Keratinocyte (primary cell): ENCODE data around the gene SARS1. TPM values are rescaled to one million over a fixed set of nuclear protein-coding genes. Genes with fewer than 3 reads are reported as not detected.

ENCODE experiments used
- DNase-seq: peaks from one replicate; pipeline ENCODE4 v3.0.0-alpha.2; 2011; ENCODE audit warnings: low read depth, missing footprints, low spot score
- FAIRE-seq: peaks from 2 replicates; lab custom pipeline; 2011; peaks lifted over from hg19 to GRCh38; lab: Jason Lieb, UNC
- H2AFZ ChIP-seq: 2 replicates; pipeline ENCODE4 v1.6.0; 2012; ENCODE audit warnings: low read length, control low read depth, inconsistent platforms; ENCODE audit not compliant: control insufficient read depth
- H3K27ac ChIP-seq: 2 replicates; pipeline ENCODE4 v1.5.1; 2011; ENCODE audit warnings: low read length; ENCODE audit not compliant: control insufficient read depth, insufficient read depth
- H3K27me3 ChIP-seq: 3 replicates; pipeline ENCODE4 v1.6.0; 2011; ENCODE audit warnings: low read length; ENCODE audit not compliant: control insufficient read depth, insufficient read depth; ENCODE audit errors: extremely low read depth
- H3K36me3 ChIP-seq, 2 experiments: 2 replicates in 1 of 2; 3 replicates in 1 of 2; pipeline ENCODE4 v1.5.1; 2011; ENCODE audit warnings: low read length in 2 of 2, mild to moderate bottlenecking in 1 of 2; ENCODE audit not compliant: control insufficient read depth in 2 of 2, insufficient read depth in 2 of 2; ENCODE audit errors: extremely low read depth in 1 of 2
- H3K4me1 ChIP-seq: 3 replicates; pipeline ENCODE4 v1.5.1; 2011; ENCODE audit warnings: low read length; ENCODE audit not compliant: control insufficient read depth, insufficient read depth; ENCODE audit errors: extremely low read depth
- H3K4me2 ChIP-seq: 3 replicates; pipeline ENCODE4 v1.6.0; 2011; ENCODE audit warnings: low read depth, low read length; ENCODE audit not compliant: control insufficient read depth, insufficient read depth; ENCODE audit errors: extremely low read depth
- H3K4me3 ChIP-seq, 3 experiments: fragments of 200-600 bp in 1 of 3; sonication (generic) in 1 of 3; 2 replicates in 2 of 3; 3 replicates in 1 of 3; pipeline ENCODE4 v1.5.1; 2011 to 2016; ENCODE audit warnings: low read length in 3 of 3, mild to moderate bottlenecking in 3 of 3, control low read depth in 2 of 3, inconsistent platforms in 1 of 3, low read depth in 1 of 3, mixed read lengths in 1 of 3, mixed run types in 1 of 3, moderate library complexity in 1 of 3; ENCODE audit not compliant: control insufficient read depth in 2 of 3, insufficient read depth in 2 of 3; ENCODE audit errors: extremely low read depth in 1 of 3
- H3K79me2 ChIP-seq: 2 replicates; pipeline ENCODE4 v1.6.0; 2012; ENCODE audit warnings: low read length; ENCODE audit not compliant: control insufficient read depth, insufficient read depth
- H3K9ac ChIP-seq: 3 replicates; pipeline ENCODE4 v1.6.0; 2011; ENCODE audit warnings: low read length; ENCODE audit not compliant: control insufficient read depth, insufficient read depth; ENCODE audit errors: extremely low read depth
- H3K9me1 ChIP-seq: 3 replicates; pipeline ENCODE4 v1.6.0; 2011; ENCODE audit warnings: low read length; ENCODE audit not compliant: control insufficient read depth, insufficient read depth; ENCODE audit errors: extremely low read depth
- H3K9me3 ChIP-seq: 2 replicates; pipeline ENCODE4 v1.5.1; 2012; ENCODE audit warnings: low read depth, low read length; ENCODE audit not compliant: control insufficient read depth
- H4K20me1 ChIP-seq: 3 replicates; pipeline ENCODE4 v1.6.0; 2011; ENCODE audit warnings: low read length; ENCODE audit not compliant: control insufficient read depth, insufficient read depth; ENCODE audit errors: extremely low read depth
- CTCF ChIP-seq, 3 experiments: IDR thresholded peaks in 1 of 3; conservative IDR thresholded peaks in 1 of 3; optimal IDR thresholded peaks in 1 of 3; 2 replicates in 2 of 3; 3 replicates in 1 of 3; pipeline versions ENCODE3 to v1.5.1; 2011; ENCODE audit warnings: low read length in 3 of 3, mild to moderate bottlenecking in 3 of 3, moderate library complexity in 2 of 3, control low read depth in 1 of 3, inconsistent platforms in 1 of 3; ENCODE audit not compliant: insufficient read depth in 2 of 3; ENCODE audit errors: extremely low read depth in 1 of 3
- EZH2 ChIP-seq: IDR thresholded peaks from one replicate; pipeline ENCODE4 v1.6.1; 2012; ENCODE audit warnings: inconsistent platforms, mild to moderate bottlenecking, low read length, moderate library complexity
- dilution Hi-C: fragments of 300-500 bp; cut with MboI; formaldehyde crosslinking; loops from one replicate; pipeline ENCODE4 v1.7.0; 2020; ENCODE audit warnings: low sequenced_read_pairs; ENCODE audit not compliant: extremely low pct_ligation_motif_present
- polyA plus RNA-seq, 5 experiments: library from polyadenylated mRNA; depleted of rRNA in 3 of 5; stranded (reverse) in 3 of 5; stranded (forward) in 1 of 5; unstranded in 1 of 5; fragments of >200 nt; gene quantifications; 1 replicate in 1 of 5; 2 replicates in 3 of 5; 3 replicates in 1 of 5; pipeline versions ENCODE4 v1.2.1 to v1.2.3, GENCODE V29; 2011 to 2012; ENCODE audit warnings: missing spikeins in 2 of 5, low read depth in 1 of 5, low replicate concordance in 1 of 5

The SARS1 gene
- polyA plus RNA-seq, 1 donor (not counting 4 experiments of a cell fraction or from before 2014, with no cell fraction given): 203 TPM

- Histone ChIP-seq H3K9ac (no peak overlapping the region), H3K4me3 (no peak overlapping the region), H3K36me3 (peaks cover 37 to 47% of the 10 kb centered on the region in 2 experiments), H3K9me1 (peaks cover 3% of the 10 kb centered on the region), H3K4me2 (no peak overlapping the region), H3K27me3 (no peaks in the 10 kb centered on the region), H3K9me3 (no peaks in the 10 kb centered on the region), H3K4me1 (peaks cover 29% of the 10 kb centered on the region), H2AFZ (no peak overlapping the region), H3K79me2 (no peaks in the 10 kb centered on the region), H4K20me1 (peaks cover 5% of the 10 kb centered on the region), H3K27ac (no peak overlapping the region)
- dilution Hi-C loops: no loop called here
- FAIRE-seq (no peak), DNase-seq (no peak)
- no peak for TF ChIP-seq EZH2
- TF ChIP-seq CTCF (optimal IDR thresholded peaks at IDR 0.05 in 1 of 3, IDR thresholded peaks at IDR 0.05 in 1 of 3, conservative IDR thresholded peaks at IDR 0.05 in 1 of 3; ENCODE audit: extremely low read depth in 1 of 3, insufficient read depth in 2 of 3, low read length in 3 of 3): no peak
Measured at GRCh38 chr1:109237512-109237911, 23.8 kb downstream of the SARS1 start.

- FAIRE-seq (no peak), DNase-seq (no peak)
- H4K20me1 ChIP-seq: peaks cover 5% of the 10 kb centered on the region
- peaks cover 3% of the 10 kb centered on the region for H3K9me1 ChIP-seq
- dilution Hi-C loops: no loop called here
- H3K79me2 ChIP-seq: no peaks in the 10 kb centered on the region
- H3K36me3 ChIP-seq: peaks cover 34 to 44% of the 10 kb centered on the region in 2 experiments
- H2AFZ ChIP-seq: no peak overlapping the region
- no peak overlapping the region for H3K9ac ChIP-seq
- peaks cover 29% of the 10 kb centered on the region for H3K4me1 ChIP-seq
- TF ChIP-seq CTCF (optimal IDR thresholded peaks at IDR 0.05 in 1 of 3, IDR thresholded peaks at IDR 0.05 in 1 of 3, conservative IDR thresholded peaks at IDR 0.05 in 1 of 3; ENCODE audit: extremely low read depth in 1 of 3, insufficient read depth in 2 of 3, low read length in 3 of 3) (no peak), EZH2 (no peak)
- no peak overlapping the region for H3K4me2 ChIP-seq
- H3K27me3 ChIP-seq: no peaks in the 10 kb centered on the region
- H3K27ac ChIP-seq: no peak overlapping the region
- no peaks in the 10 kb centered on the region for H3K9me3 ChIP-seq
- H3K4me3 ChIP-seq: no peak overlapping the region
Measured at GRCh38 chr1:109238382-109238781, 24.7 kb downstream of the SARS1 start.
